ENCODE data around the gene STK38L. TPM values are rescaled to one million over a fixed set of nuclear protein-coding genes. Genes with fewer than 3 reads are reported as not detected.

Gene STK38L
- total RNA-seq, 3 donors from 2014 or later: 29.4 to 48.8 (median 37.9) TPM

- no peak overlapping the region for H3K27ac ChIP-seq
- TF ChIP-seq POLR2A (IDR thresholded peaks at IDR 0.05): no peak
- TF ChIP-seq POLR2AphosphoS5 (IDR thresholded peaks at IDR 0.05): no peak
- TF ChIP-seq CTCF (IDR thresholded peaks at IDR 0.05): no peak
- no peaks in the 10 kb centered on the region for H3K4me1 ChIP-seq
- H3K36me3 ChIP-seq: no peaks in the 10 kb centered on the region
- peaks cover 0 to 8% of the 10 kb centered on the region in 2 donors for H3K9me3 ChIP-seq
- DNase-seq (ENCODE audit: low spot score in 2 of 2): no peak
- H3K4me3 ChIP-seq: no peak overlapping the region
- intact Hi-C loops (cut with DNase I; ENCODE audit: low total_unique reads): no loop called here
- H3K27me3 ChIP-seq: no peaks in the 10 kb centered on the region
Observed at GRCh38 chr12:27212861-27213260, 31.2 kb upstream of the STK38L start.

- no peak for DNase-seq (ENCODE audit: low spot score in 2 of 2)
- intact Hi-C loops (cut with DNase I; ENCODE audit: low total_unique reads): no loop called here
- no peak for TF ChIP-seq POLR2A (IDR thresholded peaks at IDR 0.05)
- TF ChIP-seq CTCF (IDR thresholded peaks at IDR 0.05): no peak
- TF ChIP-seq POLR2AphosphoS5 (IDR thresholded peaks at IDR 0.05): no peak
- no peaks in the 10 kb centered on the region for H3K27me3 ChIP-seq
- no peaks in the 10 kb centered on the region for H3K36me3 ChIP-seq
- no peak overlapping the region for H3K4me3 ChIP-seq
- peaks cover 0 to 8% of the 10 kb centered on the region in 2 donors for H3K9me3 ChIP-seq
- no peak overlapping the region for H3K27ac ChIP-seq
- H3K4me1 ChIP-seq: no peaks in the 10 kb centered on the region
Observed at GRCh38 chr12:27213304-27213703, 30.8 kb upstream of the STK38L start.

GRCh38 chr12:27213830-27214787 lies 30.0 kb upstream of the STK38L start:
- Histone ChIP-seq H3K27ac (no peak overlapping the region), H3K4me3 (no peak overlapping the region), H3K9me3 (peaks cover 0 to 7% of the 10 kb centered on the region in 2 donors), H3K4me1 (no peaks in the 10 kb centered on the region), H3K27me3 (no peaks in the 10 kb centered on the region), H3K36me3 (no peaks in the 10 kb centered on the region)
- intact Hi-C loops (cut with DNase I; ENCODE audit: low total_unique reads): no loop called here
- no peak for DNase-seq (ENCODE audit: low spot score in 2 of 2)
- TF ChIP-seq POLR2A (IDR thresholded peaks at IDR 0.05) (no peak), CTCF (IDR thresholded peaks at IDR 0.05) (no peak), POLR2AphosphoS5 (IDR thresholded peaks at IDR 0.05) (no peak)

- no peaks in the 10 kb centered on the region for H3K4me1 ChIP-seq
- intact Hi-C loops (cut with DNase I; ENCODE audit: low total_unique reads): no loop called here
- H3K9me3 ChIP-seq: no peaks in the 10 kb centered on the region
- no peaks in the 10 kb centered on the region for H3K36me3 ChIP-seq
- H3K27me3 ChIP-seq: no peaks in the 10 kb centered on the region
- no peak overlapping the region for H3K4me3 ChIP-seq
- TF ChIP-seq POLR2AphosphoS5 (IDR thresholded peaks at IDR 0.05) (no peak), CTCF (IDR thresholded peaks at IDR 0.05) (no peak), POLR2A (IDR thresholded peaks at IDR 0.05) (no peak)
- no peak overlapping the region for H3K27ac ChIP-seq
- no peak for DNase-seq (ENCODE audit: low spot score in 2 of 2)
Observed at GRCh38 chr12:27217590-27217989, 26.5 kb upstream of the STK38L start.

GRCh38 chr12:27219693-27220054 lies 24.4 kb upstream of the STK38L start:
- no peaks in the 10 kb centered on the region for H3K4me1 ChIP-seq
- intact Hi-C loops (cut with DNase I; ENCODE audit: low total_unique reads): no loop called here
- no peak for TF ChIP-seq CTCF (IDR thresholded peaks at IDR 0.05)
- no peak for TF ChIP-seq POLR2AphosphoS5 (IDR thresholded peaks at IDR 0.05)
- no peak for TF ChIP-seq POLR2A (IDR thresholded peaks at IDR 0.05)
- H3K27ac ChIP-seq: no peak overlapping the region
- H3K27me3 ChIP-seq: no peaks in the 10 kb centered on the region
- no peak for DNase-seq (ENCODE audit: low spot score in 2 of 2)
- H3K9me3 ChIP-seq: no peaks in the 10 kb centered on the region
- no peak overlapping the region for H3K4me3 ChIP-seq
- no peaks in the 10 kb centered on the region for H3K36me3 ChIP-seq
